ENCODE measurements around the gene TIFAB.
"Not testable (repeated sequence)": the region's sequence is repeated elsewhere in the genome, so short reads cannot be mapped to it uniquely, and the experiment has no call there.

TIFAB gene, protein sequence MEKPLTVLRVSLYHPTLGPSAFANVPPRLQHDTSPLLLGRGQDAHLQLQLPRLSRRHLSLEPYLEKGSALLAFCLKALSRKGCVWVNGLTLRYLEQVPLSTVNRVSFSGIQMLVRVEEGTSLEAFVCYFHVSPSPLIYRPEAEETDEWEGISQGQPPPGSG

DNA sequence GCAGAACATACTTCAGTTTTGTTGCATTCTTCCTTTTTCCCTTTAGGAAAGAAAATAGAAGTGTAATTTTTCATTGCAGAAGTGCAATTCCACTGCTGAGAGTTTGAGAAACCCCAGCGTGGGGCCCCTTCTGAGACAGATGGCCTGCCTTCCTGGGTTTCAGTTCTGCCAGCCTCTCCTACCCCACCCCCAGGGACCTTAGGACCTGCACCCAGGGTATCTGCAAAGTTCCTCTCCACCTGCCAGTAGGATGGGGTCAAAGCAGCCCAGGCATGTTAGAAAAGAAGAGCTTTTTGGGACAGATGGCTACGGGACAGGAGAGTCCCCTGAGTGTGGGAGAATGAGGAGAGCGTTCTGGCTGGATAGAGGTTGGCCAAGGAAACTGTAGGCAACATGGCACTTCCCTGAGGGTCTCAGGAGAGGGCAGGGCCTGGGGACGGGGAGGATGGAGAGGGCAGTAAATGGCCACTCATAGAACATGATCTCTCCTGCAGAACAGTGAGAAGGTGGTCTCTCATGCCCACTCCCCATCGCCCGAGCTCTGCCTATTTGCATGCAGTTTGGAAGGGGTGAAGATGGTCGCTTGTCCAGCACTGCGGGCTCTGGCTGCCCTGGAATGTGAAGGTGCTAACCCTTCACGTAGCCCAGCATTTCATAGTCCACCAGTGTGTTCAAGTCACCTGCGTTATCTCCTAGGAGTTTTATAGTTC lies at the start of gene TIFAB:
Gene TIFAB (minus strand): TSS at position 31 of the 710 bp plus-strand sequence. CDS start 2,412 bp downstream, outside the sequence.
- DNase-seq = no peak

DNA sequence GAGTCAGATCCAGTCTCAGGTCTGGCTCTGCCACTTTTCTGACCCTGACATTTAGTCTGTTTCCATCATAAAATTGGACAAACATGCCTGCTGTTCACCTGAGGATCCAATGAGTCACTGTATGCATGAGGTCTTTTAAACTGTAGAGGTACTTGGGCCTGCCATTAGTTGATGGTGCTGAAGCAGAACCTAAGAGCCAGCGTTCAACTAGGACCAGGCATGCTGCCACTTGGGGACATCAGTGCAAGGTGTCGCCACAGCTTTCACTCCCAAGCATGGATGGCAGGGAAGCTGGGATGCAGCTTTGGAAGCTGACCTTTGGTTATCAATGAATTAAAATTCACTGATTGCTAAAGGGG lies 46.5 kb upstream of the TIFAB start:
- peak; percentile 48 for DNase-seq

DNA sequence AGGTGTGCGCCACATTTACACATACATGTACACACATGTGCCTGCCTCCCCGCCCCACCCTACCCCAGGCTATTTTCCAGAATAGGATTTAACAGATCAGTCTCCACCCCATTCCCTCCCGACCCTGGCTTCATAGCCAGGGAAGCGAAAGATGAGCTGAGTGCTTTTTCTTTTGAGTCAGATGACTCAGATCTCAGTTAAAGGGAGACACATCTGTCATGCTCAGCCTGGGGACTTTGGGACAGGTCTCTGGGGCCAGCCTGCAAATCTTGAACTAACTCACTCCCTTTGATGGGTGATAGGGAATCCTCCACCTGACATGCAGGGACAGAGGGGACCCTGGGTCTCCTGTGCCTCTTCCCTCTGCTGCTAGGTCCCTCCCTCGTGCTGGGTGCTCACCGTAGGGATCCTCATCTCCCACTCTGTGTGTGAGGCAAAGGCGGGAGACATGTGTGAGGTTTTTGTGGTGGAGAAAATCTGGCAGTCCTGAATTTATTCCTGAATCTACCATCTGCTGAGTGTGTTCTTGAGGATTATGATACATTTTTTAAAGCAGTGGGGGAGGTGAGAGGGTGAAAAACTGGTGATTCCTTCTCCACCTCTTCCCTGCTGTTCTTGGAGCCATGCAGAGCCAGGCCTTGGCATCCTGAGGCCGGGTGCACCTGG lies 46.0 kb upstream of the TIFAB start:
- DNase-seq = no peak

DNA sequence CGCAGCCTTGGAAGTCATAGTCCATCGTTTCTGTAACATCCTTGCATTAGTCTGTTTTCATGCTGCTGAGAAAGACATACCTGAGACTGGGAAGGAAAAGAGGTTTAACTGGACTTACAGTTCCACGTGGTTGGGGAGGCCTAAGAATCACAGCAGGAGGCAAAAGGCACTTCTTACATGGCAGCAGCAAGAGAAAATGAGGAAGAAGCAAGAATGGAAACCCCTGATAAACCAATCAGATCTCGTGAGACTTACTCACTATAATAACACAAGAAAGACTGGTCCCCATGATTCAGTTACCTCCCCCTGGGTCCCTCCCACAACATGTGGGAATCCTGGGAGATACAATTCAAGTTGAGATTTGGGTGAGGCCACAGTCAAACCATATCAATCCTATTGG lies 43.4 kb upstream of the TIFAB start:
- DNase-seq = not testable (repeated sequence)

DNA sequence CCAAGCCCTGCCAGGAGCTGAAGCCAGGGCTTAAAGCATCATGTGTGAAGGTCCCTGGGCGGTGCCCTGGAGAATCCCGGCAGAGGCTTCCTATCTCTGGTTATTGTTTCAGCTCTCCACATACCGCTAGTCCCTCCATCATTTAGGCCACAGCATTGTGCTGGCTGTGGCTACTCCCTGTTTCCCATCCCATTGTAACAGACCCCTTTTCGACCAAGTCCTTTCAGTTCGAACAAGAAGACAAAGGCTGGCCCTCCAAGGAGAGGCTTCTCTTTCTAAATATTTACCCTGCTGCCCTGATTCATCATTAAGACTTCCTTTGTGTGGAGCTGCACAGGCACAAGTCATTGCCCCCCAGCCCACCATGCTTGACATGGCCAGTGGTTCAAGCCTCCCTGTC lies 42.0 kb upstream of the TIFAB start:
- DNase-seq = no peak

DNA sequence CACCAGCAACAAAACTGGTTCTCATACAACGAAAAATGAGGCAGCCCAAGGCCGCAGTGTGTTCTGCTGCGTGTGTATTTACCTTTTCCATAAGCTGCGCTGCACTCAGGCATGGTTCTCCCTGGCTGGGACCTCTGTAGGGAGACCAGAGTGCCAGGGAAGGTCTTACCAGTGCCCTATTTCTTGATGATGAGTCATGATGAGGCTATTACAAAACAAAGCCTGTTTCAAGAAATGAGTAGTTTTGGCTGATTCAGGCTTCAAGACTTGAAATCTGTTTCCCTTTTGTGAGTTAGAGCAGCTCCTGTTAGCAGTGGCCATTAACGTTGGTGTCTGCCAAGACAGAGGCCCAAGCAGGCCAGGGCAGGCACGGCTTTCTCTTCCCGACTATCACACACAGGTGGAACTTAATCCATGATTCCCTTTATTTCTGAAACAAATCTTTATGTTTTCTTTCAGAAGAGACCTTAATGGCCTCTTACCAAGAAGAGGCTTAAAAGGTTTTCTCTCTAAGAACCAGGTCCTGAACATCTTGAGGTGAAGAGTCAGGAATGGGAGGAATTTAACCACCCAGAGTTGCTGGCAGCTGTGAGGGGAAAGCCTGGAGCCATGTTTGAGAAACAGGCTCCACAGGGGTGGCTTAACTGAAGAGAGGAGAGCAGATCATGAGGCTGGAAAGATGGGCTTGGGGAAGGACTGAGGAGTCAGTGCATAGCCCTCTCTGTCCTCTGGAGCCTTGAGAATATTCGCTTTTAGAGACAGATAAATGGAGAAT lies 41.4 kb upstream of the TIFAB start:
- DNase-seq = no peak

DNA sequence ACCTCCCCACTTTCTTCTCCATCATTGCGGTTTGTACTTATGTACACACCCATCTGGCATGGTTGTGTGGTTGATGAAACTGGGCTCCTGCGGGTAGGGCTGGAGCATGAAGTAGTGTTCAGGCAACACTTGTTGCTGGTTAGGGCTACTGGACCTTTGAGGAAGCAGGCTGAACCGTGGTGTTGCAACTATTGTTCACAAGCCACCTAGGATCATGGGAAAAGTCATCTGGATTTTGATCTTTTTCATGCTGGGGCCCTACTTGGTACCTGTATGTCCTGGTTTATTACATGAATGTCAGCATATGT lies 40.1 kb upstream of the TIFAB start:
- peak; percentile 42 for DNase-seq

DNA sequence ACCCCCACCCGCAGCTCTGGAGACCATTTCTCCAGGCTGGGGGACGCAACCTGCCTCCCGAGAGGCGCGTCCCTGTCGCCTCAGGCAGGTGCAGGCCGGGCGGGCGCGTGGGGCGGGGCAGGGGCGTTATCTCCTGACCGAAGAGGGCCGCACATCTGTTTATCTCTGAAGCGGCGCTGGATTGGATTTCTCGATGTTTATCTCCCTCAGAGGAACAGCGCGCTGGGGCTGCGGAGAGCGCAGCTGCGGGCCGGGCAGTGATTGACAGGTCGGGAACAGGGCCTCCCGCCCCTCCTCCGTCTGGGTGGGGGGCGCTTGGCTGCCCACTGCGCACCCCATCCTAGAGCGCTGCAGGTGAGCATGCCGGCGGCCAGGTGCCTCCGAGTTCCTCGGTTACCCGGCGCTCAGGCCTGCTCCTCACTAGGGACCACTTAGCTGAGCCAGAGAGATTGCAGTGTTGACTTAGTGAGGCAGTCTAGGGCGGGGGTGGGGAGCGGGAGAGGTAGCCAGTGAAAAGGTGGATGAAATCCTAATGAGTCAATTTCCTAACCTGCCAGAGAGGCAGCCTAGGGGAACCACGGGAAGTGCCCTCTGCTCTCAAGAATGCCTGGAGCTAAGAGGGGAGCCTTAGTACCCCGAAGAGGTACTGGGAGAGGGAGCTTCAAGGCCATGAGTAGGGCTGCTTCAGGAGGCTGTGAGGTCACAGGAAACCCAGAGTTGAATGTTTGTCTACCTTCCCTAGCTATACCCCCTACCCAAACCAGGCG lies 39.6 kb upstream of the TIFAB start:
- peak; percentile 97 for DNase-seq

DNA sequence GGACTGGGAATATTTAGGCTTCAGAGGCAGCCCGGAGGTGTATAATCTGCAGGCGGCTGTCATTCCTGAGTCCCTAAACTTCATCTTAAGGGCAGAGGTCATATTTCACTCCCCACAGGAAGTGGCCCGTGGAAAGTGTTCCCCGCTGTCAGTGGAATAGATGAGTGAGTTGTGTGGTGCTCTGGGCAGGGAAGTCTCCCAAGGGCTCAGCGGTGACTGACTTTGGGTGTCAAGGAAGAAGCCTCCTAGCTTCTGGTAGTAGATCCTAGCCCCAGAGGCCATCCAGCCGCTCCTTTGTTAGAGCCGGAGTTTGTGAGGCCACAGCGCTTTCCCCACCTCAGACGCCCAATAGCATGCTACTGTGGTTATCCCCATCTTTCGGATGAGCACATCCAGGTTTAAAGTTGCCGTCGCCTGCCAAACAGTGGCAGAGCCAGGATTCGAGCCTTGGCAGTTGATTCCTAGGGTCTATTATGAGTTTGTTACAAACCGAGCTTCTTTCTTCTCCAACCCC lies 38.9 kb upstream of the TIFAB start:
- DNase-seq = peak; percentile 39

DNA sequence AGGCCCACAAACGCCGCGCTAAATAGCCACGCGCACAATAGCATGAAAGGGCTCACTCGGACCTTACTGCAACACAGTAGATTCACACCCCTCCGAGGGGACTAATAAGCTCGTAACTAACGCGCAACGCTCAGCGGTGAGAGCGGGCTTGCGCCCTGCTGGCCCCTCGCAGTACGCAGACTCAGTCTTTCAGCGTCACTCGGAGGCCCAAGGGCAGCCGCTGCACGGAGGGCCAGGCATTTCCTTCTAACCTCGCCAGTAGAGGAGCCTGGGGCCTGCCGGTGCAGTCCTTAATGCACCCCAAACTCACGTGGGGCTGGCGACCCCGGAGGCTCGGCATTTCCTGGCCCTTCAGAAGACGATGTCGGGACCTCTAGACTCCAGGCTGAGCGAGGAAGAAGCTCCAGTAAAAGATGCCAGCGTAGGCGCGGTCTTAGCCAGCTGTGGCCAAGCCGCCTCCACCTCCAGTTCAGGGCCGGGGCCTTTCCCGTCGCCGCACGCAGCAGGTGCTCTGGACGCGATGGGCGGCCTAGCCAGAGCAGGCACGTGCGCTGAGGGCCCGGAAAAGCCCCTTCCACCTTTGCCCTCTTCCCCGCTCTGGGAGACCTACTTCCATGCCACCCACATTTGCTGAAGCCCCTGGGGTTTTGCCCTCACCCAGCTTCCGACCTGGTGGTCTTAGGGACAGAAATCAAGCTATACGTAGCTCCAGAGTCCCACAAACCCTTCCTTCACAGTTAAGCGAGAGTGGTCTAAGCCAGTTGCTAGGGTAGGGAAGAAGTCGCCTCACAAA lies 38.3 kb upstream of the TIFAB start:
- DNase-seq = no peak

DNA sequence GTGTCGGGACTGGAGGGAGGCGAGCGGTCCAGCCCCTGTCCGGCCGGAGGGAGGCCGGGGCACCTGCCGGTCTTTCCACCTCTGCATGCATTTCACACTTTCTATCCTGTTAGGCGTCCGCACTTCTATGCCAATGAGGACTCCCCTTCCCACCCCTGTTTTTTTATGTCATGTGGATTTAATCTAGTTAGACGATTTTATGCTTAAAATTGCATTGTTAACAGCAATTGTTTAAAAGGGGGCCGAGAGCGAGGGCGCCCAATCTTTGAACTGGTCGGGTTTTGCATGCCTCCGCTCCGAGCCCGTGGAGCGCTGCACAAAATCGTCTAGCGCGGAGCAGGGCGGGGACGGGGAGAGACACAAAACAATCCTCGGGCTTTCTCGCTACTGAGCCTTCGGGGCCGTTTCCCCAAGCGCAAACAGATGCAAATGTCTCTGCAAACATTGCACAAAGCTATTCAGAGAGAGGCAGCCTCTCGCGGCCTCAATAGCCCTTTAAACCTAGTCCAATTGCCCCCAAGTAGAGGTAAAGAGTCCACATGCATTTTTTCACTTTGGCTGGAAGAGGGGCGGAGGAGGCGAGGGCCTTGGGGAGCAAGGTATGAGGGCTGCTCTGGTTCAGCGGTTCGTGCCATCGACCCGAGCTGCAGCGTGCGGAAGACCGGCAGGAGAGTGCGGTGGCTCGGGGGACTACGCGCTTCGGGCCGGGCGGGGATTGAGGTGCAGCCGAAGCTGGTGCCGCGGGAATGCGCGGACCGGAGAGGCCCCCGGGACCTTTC lies 37.5 kb upstream of the TIFAB start:
- peak; percentile 11 for DNase-seq

DNA sequence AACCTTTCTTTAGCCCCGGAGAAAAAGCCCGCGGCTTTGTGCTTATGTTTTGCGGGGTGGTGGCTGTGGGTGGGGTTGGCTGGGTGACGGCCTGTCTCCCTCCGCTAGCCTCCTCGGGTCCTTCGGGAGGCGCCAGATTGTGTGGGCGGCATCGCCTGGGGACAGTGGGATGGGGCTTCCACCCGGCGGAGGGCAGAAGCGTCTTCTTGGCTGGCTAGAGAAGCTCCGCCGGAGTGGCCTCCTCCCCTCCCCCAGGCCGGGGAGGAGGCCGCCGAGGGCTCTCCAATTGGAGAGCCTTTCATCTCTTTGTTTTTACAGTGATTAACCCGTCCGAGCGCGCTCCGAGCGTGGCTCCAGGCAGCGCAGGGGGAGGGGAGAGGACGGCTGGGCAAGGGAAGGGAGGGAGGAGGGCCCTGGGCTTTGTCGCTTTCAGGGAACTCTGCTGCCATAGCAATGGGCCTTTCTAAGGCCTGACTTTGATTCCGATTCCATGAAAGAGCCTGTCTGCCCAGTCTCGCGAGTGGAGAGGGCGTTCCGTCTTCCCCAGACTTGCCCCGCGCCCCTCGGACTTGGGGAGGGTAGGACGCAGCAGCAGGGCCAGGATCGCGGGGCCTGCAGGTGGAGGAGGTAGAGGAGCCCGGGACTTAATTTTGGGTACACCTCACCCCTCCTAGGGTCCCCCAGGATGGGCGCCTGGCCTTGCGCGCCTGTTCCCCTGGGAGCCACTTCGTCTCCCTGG lies 36.7 kb upstream of the TIFAB start:
- peak; percentile 90 for DNase-seq

DNA sequence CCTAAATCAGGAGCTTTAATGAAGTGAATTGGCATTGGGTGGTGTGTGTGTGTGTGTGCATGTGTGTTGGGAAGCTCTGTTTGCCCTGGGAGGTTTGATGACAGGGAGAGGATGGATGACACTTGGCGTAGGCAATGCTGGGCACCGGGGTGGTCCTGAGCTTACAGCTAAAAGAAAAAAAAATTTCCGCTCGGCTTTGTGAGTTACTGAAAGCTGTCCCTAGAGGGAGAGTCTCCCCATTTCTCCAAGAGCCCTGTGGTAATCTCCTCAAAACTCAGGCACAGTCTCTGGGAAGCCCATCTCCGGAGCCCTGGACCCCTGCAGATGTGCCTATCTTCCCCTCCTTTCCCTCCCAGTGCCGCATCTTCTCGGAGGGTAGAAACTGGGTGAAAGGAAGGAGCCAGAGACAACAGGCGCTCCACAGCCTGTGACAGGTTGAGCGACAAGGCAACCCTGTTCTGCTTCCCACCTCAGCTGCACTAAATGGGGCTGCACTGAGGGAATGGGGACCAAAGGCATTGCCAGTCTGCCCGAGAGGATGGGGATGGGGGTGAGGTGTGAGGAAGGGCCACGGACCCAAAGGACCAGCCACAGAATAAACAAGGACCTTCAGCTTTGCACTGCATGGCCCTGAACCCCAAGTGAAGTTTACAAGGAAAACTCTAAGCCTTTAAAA lies 35.8 kb upstream of the TIFAB start:
- DNase-seq = no peak

DNA sequence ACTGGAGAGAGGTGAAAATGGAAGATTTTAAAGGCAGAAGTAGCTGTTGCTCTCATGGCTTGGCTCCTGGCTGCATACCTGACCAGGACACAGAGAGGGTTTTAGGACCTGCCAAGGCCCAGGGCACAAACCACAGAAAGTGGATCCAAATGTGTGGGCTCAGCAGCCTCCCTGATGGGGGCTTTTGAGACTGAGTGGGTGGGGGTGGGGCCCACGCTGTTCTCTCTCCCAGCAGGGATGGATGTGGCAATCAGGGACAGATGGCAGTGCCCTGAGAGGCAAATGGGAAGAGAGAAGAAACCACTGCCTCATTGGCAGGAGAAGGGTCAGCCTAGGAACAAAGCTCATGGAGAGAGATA lies 34.9 kb upstream of the TIFAB start:
- no peak for DNase-seq

DNA sequence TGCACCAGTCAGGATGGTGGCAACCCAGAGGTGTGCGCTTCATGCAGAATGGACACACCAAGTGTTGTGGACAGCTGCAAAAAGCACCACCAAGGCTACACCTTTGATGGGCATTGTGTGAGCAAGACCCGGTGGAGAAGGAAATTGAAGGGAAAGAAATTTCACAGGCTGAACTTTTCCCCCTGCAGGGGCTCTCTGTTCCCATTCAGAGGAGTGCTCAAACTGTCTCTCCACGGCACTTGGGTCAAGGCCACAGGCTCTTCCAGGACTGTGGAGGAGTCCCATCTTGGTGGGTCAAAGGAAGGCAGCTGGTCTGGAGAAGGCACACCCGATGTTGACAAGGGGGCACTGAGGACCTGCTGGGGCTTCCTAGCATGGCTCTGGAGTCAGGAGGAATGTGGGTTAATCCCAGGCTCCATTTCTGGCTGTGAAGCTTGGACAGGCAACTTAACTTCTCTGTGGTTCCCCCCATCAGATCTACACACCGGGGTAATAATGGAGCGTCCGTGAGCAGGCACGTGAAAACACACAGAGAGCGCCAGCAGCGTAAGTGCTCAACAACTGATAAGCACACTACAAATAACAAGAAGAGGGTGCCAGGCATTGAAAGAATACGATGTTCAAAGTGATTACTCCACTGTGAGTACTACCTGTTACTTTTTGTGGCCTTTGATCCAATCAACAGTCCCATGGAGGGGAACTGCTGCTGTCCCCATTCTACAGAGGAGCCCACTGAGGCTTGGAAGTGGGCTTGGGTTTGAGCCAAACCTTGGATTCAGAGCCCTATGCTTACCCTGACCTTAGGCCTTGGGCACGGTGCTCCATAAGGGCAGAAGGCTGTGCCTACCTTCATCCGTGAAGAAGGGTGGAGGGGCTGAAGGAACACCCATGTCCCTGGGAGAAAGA lies 34.2 kb upstream of the TIFAB start:
- DNase-seq = no peak

DNA sequence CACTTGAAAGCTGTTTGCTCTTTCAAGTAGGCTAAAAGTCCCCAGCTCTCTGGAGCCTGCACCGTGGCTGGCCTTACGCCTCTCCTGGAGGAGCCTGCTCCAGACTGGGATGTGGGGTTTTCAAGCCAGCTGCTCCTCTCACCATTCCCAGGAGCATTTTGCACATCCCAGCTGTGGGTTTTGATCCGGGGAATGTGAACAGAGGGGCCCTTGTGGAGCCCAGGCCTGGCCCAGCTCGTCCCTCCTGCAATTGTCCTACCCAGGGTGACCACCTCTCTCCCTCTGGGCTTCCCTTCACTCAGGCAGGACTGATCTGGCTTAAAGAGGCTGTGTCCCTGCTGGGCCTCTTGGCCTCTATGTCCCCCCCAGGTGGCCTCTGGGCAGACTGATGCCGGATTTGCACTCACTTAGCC lies 32.5 kb upstream of the TIFAB start:
- no peak for DNase-seq

DNA sequence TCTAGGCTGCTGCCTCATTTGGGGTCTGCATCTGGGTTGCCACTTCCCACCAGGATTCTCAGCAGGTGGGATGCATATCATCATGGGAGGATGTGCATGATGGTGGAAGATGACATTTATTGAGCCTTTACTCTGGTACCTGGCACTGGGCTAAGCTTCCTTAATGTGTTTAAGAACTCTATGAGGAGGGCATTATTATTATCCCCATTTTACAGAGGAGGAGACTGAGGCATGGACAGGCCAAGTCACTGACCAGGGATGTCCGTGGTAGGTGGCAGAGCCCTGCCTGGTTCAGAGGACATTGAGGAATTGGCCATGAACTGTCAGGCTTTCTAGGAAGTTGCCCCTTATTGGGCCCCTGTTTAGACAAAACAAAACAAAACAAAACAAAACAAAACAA lies 31.1 kb upstream of the TIFAB start:
- no peak for DNase-seq

DNA sequence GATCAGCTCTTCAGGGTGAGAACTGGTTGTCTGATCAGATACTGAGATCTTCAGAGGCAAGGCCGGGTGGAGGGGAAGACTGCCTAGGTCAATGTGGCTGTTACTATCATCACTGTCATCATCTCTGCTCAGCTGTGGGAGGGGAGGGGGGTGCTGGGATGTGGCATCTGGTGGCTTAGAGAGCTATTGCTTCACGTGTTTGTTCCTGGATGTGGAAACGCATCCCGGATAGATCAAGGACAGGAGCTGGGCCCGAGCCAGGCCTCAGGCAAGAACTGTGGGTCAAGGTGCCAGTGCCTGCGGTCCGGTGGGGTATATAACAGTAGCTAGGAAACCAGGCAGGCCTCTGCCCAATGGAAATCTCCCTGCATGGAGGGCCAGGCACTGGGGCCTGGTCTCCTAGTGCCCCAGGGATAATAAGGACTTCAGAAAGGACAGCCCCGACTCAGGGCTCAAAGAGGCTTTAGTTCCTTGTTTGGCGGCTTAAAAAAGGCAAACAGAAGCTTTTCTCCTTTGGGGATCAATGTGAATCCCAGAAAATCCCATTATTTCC lies 30.3 kb upstream of the TIFAB start:
- DNase-seq = no peak

Measured in NCI-H146 (cell line).